Kidney tubule cell (primary cell): ENCODE data around the gene PDE10A.

Experiments used
- DNase-seq: peaks from one replicate; pipeline ENCODE4 v3.0.0-alpha.2; 2018; ENCODE audit warnings: low spot score

Gene PDE10A

DNA sequence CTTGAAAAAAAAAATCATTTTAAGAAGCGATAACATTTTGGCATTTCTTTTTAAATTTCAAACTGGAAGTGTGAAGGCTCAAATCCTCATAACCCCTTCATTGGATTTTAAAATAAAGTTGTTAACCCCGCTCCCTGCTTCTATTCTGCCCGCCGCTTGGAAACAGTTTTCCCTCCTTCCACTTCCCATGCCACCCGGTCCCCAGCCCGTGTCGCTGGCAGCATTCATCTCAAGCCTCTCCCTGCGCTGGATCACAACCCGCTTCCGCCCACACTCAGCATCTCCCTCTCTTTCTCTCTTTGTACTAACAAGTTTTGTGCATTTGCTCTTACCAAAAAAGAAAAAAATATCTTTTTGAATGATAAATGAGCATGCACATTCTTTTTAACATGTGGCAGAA lies 15.4 kb upstream of the PDE10A start:
- no peak for DNase-seq

DNA sequence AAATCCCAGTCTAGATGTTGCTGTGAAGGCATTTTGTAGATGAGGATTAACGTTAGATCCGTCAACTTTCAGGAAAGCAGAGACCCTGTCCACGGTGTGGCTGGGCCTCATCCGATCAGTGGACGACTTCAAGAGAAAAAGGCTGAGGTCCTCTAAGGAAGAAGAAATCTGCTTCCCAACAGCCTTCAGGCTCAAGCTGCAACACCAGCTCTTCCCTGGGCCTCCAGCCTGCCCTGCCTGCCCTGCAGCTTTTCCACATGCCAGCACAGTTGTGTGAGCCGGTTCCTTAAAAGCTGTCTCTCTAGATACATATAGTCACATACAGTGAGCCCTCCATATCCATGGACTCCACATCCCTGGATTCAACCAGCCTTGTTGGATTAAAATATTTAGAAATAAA lies 14.1 kb upstream of the PDE10A start:
- no peak for DNase-seq

DNA sequence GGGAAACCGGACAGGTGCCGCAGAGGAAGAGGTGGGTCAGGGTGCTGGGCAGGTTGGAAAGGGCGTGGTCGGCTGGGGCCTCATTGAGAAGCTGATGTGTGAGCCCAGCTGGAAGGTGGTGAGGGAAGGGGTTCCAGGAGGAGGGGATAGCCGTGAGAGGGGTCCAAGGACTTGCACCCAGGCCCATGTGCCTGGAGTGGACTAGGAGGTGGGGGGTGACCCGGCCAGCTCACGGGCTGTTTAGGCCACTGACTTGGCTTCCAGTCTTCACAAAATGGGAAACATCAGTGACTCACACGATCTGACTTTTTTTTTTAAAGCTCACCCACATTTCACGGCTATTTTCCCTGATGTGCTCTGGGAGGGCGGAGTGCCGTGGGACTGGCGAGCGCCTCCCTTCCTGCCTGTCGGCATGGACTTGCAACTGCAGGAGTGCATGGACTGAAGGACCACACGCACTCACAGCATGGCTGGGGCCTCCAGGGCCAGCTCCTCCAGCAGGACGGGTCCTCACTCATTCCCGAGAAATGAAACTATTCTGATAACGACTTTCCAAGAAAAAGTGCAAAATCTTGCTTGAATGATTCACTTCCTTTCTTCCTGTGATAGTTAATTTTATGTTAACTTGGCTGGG lies 13.5 kb upstream of the PDE10A start:
- DNase-seq = no peak

DNA sequence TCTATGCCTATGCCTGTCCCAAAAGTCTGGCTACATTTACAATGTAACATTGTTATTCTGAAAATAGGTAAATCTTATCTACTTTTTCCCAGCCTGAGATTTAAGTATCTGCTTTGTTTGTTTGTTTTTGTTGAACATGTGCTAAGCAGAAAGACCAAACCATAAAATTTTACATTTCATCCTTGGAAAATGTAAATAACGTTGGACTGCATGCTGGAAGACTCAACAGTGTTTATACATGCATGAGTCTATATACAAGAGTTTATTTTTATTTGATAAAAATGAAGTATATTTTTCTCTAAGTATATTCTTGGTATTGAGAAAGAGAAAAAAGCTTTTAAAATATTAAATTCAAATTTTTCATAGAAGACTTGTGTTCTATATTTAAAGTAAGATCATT lies 12.1 kb upstream of the PDE10A start:
- no peak for DNase-seq

DNA sequence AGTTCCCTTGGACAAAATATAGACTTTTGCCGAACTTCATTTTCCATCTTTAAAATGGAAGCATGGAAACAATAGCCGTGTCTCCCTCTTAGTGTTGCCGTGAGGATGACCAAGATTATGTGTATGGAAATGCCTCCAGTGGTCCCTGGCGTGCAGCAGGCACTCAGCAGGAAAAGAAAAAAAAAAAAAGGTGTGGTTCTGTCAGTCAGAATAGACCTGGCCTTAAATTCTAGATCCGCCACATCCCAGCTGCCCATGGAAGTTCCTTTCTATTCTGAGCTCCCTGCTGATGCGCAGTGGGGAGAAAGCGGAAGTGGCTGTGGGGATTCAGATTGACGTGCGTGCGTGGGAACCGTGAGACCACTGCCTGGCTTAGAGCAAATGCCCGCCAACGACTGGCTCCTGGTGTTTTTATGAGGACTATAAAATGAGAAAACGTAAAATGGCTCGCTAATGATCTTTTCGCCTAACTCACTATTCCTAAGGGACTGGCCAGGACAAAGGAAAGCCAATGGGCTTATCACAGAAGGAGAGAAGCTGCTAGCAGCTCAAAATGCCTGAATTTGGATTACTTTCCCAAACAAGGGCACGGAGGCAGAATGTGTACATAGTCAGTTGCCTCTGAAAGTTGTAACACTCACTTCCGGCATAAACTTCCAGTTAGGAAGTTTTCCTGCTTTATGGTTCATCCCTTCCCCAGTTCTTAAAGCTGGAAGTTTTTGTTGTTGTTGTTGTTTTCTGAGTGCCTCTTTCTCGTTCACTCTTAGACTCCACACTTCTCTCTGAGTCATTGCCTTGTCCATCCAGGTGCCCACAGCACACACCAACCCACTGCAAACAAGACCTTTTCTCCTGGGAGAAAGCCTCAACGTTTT lies 11.4 kb upstream of the PDE10A start:
- DNase-seq = no peak

DNA sequence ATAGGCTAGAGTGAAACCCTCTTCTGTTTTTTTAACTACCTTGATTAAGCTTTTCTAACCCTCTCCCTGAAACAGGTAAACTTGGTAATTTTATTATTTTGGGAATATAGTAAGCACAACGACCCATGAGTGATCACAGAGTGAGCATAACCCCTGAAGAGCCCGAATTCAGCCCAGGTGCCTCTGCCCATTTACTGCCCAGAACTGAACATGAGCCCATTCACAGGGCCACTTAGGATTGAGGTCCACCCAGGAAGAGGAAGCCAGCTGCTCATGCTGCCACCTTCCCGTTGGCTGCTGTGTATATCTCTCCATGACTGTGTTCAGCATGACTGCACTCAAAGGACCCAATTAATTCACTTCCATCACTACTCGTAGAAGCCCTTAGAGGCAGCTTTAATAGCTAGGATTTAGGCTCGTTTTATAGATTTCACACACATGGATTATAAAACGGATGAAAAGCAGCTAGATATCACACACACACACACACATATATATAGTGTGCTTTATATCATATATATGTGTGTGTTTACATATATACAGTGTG lies 8.3 kb upstream of the PDE10A start:
- DNase-seq = no peak

DNA sequence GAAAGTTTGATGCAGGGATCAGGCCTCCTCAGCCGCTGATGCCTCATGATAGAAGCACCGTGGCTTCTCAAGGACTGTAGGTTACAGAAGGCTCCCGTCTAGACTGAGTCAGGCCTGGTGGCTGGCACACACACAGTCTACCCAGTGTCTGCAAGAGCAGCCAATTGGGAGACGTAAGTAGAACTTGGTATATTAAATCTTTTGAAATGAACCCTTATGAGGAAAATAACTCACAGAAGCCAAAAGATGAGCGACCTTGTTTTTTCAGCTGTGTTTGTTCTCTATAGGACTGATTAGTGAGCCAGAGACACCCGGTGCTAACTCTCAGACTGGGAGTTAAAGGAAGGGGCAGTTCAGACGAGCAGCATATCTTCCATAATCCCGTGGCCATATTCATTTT lies 5.9 kb upstream of the PDE10A start:
- DNase-seq = no peak

DNA sequence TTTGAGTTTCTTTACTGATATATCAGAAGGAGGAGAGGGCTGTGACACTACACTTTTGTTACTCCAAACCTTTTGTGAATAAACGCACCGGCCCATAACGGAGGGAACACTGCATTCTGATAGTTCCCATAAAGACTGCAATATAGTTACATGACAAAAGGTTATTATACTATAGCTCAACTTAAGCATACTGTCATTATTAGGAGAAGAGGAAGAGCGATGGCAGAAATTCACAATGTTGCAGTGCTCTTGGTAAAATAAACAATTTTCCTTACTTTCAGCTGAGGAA lies 2.3 kb upstream of the PDE10A start:
- DNase-seq = no peak

DNA sequence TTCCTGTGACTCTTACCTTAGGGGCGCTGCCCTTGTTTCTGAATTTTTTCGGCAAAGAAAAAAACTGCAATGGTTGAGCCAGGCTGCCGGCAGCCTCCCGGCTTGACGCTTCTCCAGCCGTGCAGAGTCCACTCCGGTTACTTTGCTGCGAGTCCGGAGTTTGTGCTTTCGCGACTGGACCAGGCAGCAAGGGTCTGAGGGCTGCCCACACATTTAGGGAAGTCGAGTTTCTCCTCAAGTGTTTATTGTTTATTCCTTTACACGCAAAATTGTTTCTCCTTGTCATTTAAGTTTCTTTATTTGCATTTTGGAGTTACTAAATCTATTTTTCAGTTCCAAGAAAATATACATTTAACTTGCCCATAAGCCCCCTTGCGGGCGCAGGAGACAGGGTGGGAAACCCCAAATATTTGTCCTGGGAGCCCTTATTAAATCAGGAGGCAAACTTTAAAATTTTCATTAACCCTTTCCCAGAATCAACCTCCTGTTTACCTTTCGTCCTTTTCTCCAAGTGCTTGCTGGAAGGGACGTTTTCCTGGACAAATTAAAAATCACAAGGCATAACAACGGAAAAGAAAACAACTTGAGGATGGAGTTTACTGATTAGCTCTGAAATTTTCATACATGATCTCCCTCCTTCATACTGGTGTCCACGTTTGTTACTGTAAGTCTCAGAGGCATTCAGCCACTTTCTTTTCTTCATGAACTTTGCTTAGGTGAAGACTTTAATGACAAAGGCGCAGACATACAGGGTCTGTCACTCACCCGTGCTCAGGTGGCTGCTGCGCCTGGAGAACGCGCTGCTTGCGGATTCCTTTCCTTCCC lies 1.7 kb upstream of the PDE10A start:
- DNase-seq = peak; percentile 30

DNA sequence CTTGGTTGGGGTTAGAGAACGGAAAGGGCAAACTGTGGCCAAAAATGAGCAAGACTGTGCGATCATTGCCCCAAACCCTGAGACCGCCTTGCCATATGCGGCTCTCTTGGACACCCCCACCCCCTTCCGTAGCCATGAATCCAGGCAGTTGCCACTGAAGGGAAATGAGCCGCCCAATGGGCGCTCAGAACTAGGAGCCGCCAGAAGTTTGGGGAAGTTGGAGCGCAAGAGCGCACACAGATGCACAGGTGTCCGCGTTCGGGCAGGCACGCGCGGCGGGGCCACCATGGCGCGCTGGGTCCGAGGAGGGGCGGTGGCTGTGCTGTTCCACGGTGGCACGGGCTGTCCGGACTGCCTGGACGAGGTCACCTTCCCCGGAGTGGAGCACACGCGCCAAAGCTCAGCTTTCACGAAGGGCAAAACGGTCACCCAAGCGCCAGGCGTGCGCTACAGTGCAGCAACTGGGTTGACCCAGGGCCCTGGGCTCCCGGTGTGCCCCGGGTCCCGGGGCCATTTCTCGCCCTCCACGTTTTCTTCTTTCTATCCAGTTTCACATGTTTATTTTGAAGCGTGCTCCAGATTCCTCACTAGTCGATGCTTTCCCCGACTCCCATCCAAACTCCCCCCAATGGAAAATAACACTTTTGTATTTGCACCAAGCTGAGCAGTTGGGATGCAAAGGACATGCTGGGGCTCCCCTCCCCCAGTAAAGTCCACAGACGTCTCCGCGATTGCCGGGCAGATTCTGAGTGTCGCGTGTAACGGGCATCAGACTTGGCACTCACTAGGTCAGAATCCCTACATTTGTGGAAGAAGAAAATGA lies 906 bp upstream of the PDE10A start:
- no peak for DNase-seq

DNA sequence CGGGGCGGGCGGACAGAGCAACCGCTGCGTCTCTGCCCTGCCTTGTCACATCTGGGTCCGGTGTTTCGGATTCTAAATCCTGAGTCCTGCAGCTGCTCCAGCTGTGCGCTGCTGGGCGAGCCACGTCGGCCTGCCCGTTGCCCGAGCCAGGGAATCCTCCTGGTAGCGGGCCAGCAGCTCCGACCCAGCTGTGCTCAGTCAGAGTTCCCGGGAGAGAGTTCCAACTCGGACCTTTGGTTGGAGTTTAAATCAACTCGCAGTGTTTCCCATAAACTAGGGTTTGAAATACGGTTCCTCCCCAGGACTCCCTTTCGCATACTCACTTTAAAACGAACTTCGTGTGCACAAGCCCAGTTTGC lies 315 bp upstream of the PDE10A start:
- peak; percentile 58 for DNase-seq

DNA sequence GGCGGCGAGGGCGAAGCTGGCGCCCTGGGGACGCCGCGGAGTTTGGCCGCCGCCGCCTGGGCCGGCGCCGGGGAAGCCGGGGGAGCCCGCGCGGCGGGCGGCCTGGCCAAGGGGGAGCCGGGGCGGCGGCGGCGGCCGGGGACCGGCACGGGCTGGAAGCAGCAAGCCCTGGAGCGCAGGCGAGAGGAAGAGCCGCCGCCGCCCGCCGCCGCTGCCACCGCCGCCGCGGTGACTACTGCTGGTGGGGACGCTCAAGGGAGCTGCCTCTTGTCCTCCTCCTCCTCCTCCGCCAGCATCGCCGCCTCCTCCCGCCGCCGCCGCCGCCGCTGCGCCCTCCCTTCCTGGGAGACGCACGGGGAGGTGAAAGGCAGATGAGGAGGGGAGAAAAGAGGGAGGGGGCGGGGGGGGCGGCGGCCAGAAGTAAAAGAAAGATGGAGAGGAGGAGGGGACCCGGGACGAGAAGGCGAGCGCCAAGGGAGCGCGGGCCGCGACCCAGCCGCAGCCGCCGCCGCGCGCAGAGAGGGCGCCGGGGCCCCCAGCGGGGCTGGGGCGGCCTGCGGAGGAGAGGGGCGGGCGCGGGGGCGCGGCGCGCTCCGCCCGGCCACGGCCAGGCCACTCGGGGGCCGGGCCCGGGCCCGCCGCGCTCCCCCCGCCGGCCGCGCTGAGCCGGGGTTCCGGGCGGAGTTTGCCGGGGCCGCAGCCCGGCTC lies 846 bp downstream of the PDE10A start:
- DNase-seq = peak; percentile 84

DNA sequence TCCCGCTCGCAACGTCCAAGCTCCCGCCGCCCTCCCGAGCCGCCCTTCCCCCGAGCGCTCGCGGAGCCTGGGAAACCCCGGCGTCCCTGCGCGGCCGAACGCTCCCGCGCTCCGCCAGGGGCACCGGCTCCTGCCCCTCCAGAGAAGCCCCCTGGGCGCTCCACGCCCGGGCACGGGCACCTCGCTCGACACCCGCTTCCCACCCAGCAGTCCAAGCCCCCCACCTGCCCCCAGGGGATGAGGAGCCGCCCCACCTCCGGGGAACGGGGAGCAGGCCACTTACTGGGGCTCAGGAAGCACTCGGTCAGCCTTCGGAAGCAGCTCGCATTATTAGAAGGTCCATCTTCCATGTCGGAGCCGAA lies 1.4 kb downstream of the PDE10A start:
- DNase-seq = no peak

DNA sequence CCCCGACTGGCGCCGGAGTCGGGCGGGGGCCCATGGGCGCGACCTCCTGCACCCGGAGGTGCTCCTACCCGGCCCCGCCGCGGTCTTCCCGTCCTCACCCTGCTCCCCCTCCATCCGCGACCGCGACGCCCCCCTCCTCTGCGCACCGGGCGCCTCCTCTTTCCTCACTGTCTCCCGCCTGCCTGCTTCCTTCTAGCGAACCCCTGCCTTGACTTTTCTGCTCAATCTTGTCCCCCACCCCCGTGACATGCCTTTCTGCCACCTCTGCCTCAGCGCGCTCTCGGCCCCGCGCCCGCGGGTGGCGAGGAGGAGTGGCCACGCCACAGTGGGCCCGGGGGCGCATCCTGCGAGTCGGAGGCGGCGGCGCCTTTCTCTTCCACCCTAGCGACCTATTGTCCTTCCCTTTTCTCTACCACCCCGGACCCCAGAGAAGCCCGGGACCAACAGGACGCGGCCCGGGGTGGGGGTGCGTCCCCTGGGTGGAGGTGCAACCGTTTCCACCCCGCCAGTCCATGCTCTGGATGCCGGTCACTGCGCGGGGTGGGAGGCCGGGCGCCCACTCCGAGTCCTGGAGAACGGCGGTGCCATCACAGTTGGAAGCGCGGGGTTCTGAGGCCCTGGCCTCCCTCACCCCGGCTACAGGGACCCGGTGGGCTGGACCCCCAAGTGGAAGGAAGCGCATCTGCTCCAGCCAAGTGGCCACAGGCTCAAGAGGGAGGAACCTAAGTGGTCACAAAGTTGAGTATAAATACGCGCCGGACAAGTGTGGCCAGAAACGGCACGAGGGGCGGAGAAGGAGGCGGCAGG lies 2.0 kb downstream of the PDE10A start:
- peak; percentile 57 for DNase-seq

DNA sequence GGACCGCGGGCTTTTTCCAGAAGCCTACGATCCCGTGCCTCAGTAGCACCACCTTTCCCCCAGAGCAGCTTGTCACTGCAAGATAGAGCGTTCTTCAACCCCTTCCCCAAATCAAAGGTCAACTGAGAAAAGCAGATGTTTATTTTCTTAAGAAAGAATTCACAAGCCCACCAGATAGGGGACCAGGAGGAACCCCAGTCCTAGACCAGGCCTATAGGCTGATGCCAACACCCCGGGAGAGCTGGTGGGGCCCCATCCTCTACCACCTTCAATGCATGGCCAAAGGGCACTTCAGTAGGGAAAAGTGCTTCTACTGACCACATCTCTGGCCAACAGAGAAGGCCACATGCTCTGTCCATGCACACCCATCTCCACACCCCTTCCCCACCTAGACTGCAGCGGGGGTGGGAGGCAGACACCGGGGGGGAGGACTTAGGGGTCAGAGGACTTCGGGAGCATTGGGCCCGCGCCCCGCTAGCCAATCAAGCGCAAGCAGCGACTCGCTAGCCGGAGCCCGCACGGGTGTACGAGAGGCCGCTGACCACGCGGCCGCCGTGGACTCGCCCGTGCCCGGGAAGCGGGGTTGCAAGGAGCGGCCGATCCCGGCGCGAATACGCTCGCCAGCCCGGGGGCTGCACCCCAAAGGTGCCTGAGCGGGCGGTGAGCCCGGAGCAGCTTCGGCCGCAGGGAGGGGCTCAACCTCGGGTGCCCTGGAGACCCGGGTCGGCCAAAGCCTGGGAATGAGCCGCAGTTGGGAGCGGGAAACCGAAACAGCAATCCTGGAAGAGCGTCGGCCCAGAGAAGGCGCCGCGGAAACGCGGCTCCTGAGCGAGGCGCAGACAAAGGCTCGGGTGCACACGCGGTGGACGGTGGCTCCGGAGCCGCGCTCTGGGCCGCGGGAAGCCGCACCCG lies 2.8 kb downstream of the PDE10A start:
- DNase-seq = peak; percentile 46

DNA sequence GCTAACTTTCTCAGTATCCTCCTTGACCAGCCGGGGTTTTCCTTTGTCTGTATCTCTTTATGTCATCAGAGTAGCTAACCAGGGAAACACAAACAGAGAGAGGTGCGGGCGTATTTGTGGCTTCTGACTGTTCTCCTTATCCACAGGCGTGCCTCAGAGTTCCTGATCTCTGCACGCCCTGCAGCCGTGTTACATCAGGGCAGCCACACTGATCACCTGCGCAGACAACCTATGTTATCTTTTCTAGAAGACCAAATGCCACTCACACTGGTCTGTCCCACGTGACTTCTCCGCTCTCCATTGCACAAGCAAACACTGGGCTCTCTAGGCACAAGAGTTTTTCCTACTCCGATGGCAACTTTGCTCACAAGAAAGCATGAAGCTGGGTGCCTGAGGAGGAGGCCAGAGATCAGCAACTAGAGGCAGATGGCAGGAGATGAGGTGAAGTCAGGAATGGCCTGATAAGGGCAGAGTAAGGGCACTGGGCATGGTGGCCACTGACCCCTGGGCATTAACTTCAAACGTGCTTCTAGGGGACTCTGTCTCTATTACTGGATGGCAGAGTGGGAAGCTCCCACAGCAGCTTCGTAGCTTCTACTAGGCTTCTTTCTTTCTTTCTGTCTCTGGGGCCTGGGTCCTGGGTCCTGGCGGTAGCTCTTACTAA lies 4.5 kb downstream of the PDE10A start:
- peak; percentile 18 for DNase-seq

DNA sequence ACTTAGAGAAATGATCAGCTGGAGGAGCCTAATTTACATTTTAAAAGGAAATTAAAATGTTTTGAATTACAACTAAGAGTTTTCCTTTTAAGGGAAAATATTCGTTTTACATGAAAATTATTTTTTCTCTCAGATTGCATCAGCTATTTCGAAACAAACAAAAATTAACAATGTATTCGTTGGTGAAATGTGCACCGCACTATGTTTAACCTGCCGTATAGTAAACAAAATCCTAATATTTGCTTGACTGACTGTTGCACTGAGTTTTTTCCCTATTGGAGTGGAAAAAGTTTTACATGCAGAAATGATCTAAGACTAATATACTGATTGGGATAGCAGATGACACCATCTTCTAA lies 5.7 kb downstream of the PDE10A start:
- no peak for DNase-seq

DNA sequence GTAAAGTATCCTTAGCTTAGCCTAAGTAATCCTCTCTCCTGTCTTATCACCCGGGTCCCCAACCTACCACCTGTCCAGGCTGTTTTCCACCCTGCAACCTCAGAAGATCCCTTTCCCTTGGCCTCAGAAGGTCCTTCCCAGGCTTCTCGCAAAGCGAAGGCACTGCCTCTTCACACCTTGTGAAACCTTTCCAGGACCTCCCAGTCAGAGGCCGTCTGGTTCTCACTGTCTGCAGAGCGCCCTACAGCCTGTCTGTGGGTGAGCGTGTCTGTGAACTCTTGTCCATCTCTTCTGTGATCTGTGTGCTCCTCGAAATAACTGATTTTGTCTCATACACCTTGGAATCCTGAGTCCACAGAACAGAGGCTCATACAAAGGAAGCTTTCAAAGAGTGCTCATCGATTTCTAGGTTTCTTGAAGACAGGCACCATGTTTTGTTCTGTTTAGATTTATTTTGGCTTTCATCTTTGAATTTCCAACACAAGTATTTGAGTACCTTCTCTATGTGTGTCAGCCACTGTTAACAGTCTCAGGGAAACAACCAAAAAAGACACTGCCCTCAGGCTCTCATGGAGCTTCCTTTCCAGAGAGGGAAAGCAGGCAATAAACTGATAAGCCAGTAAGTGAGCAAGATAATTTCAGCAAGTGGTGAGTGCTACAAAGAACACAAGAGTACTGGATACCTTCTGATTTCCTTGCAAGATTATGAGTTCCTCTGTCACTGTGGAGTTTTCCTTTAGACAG lies 6.3 kb downstream of the PDE10A start:
- DNase-seq = no peak
